HFFc6 (cell line): ENCODE results near the gene RNF130. TPM values are rescaled to one million over a fixed set of nuclear protein-coding genes. Genes with fewer than 3 reads are reported as not detected.
"Not testable (repeated sequence)": the region's sequence is repeated elsewhere in the genome, so short reads cannot be mapped to it uniquely, and the experiment has no call there.

Experiments
- DNase-seq: peaks from one replicate; pipeline ENCODE4 v3.0.0-alpha.2; 2018
- H3K27ac Mint-ChIP-seq: 2 replicates; pipeline ENCODE4 v1.8.0; 2020; ENCODE audit warnings: mild to moderate bottlenecking, mixed read lengths
- H3K27me3 Mint-ChIP-seq: 2 replicates; pipeline ENCODE4 v1.8.0; 2021; ENCODE audit warnings: mild to moderate bottlenecking, moderate library complexity, mixed read lengths; ENCODE audit not compliant: insufficient read depth
- H3K36me3 Mint-ChIP-seq: 2 replicates; pipeline ENCODE4 v1.8.0; 2021; ENCODE audit warnings: low read depth, mixed read lengths
- H3K4me1 Mint-ChIP-seq: 2 replicates; pipeline ENCODE4 v1.8.0; 2020; ENCODE audit warnings: low read depth, mixed read lengths
- H3K4me3 Mint-ChIP-seq: 2 replicates; pipeline ENCODE4 v1.8.0; 2020; ENCODE audit warnings: mild to moderate bottlenecking, moderate library complexity, mixed read lengths
- H3K9me3 Mint-ChIP-seq: 2 replicates; pipeline ENCODE4 v1.8.0; 2020; ENCODE audit warnings: mild to moderate bottlenecking, mixed read lengths
- CTCF ChIP-seq: fragments of 200-600 bp; sonication (generic); IDR thresholded peaks from 2 replicates; pipeline ENCODE4 v1.5.0; 2021; ENCODE audit warnings: antibody characterized with exemption, mild to moderate bottlenecking
- total RNA-seq, 6 experiments: library from RNA; stranded (reverse); fragmentation: NEBNext Ultra II Directional; extraction: Animal tissue kit (Norgen Biotek cat#: 25700); gene quantifications; 2 replicates in 1 of 6; 3 replicates in 5 of 6; pipeline ENCODE4 v1.2.3, GENCODE V29; 2021

RNF130 gene
- total RNA-seq, 6 experiments from 2014 or later, result 0.37 to 7.5 (median 0.93) TPM

DNA sequence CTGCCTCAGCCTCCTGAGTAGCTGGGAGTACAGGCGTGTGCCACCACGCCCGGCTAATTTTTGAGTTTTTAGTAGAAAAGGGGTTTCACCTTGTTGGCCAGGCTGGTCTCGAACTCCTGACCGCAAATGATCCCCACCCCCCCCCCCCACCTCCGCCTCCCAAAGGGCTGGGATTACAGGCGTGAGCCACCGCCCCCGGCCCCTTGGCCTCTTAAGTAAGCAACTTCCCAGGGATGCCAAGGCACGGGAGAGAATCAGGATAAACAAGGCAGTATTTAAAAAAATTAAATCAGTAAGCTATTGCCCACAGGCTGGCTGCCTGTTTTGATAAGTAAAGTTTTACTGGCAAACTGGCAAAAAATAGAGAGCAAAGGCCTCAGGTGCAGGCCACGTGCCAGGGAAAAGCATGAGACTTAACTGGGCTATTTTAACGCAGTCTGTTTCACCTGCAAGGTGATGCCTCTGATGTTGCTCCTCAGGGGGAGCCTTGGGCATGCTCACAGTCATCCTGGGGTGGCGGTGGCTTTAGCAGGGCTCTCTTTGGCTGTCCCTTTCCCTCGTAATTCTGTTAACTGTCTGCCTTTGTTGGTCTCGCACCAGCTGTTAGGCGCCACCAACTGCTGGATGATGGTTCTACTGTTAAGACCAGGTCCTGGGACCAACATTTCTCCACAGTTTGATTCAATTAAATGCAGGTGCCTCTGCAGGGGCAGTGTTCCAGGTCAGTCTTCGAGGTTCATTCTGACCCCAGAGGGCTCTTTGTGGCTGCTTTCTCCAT lies 19.4 kb upstream of the RNF130 start:
- no peaks in the 10 kb centered on the region; the same call in 1 of the 2 replicates for H3K27me3 Mint-ChIP-seq
- TF ChIP-seq CTCF, result peak; percentile 14; the same call in 1 of the 2 replicates
- no peak overlapping the region for H3K4me3 Mint-ChIP-seq
- H3K27ac Mint-ChIP-seq, result no peak overlapping the region
- no peaks in the 10 kb centered on the region; the same call in 1 of the 2 replicates for H3K36me3 Mint-ChIP-seq
- DNase-seq, result no peak
- peaks cover 13% of the 10 kb centered on the region for H3K9me3 Mint-ChIP-seq
- no peaks in the 10 kb centered on the region for H3K4me1 Mint-ChIP-seq

GRCh38 chr5:180090098-180090768 lies 18.7 kb upstream of the RNF130 start:
- TF ChIP-seq CTCF, result peak; percentile 80
- Mint-ChIP-seq H3K9me3 (peaks cover 11% of the 10 kb centered on the region), H3K4me3 (0 out of 2 replicates have a peak overlapping the region, but pooled peaks have one; percentile 7), H3K4me1 (no peaks in the 10 kb centered on the region), H3K27ac (no peak overlapping the region), H3K27me3 (no peaks in the 10 kb centered on the region; the same call in 1 of the 2 replicates), H3K36me3 (no peaks in the 10 kb centered on the region; the same call in 1 of the 2 replicates)
- DNase-seq, result no peak

GRCh38 chr5:180089628-180090027 lies 18.1 kb upstream of the RNF130 start:
- H3K4me3 Mint-ChIP-seq, H3K27me3 Mint-ChIP-seq, H3K9me3 Mint-ChIP-seq, DNase-seq, H3K36me3 Mint-ChIP-seq, H3K27ac Mint-ChIP-seq, H3K4me1 Mint-ChIP-seq: not testable (repeated sequence)

- no peak for DNase-seq
- Mint-ChIP-seq H3K9me3 (peaks cover 7% of the 10 kb centered on the region; the same call in 1 of the 2 replicates), H3K36me3 (no peaks in the 10 kb centered on the region; the same call in 1 of the 2 replicates), H3K4me3 (no peak overlapping the region), H3K27me3 (peaks cover 4% of the 10 kb centered on the region; the same call in 1 of the 2 replicates), H3K4me1 (no peaks in the 10 kb centered on the region), H3K27ac (no peak overlapping the region)
- no peak for TF ChIP-seq CTCF
These were observed 17.0 kb upstream of the RNF130 start for GRCh38 chr5:180088561-180088960.

DNA sequence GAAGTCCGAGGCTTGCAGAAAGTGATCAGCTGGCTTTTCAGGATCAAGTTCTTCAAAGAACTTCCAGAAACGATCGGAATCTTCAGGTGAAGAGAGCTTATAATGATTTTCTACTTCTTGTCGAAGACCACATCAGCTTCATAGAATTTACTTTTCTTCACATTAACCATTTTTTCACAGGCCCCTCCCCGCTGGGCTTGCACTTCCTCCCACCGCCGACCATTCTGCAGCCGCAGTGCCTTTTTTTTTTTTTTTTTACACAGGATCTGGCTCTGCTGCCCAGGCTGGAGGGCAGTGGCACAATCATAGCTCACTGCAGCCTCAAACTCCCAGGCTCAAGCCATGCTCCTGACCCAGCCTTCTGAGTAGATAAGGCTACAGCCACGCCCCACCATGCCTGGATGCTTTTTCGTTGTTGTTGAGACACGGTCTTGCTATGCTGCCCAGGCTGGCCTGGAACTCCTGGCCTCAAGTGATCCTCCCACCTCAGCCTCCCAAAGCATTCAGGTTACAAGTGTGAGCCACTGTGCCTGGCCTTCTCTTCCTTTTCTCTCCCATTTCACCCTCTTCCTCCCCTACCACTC lies 15.3 kb upstream of the RNF130 start:
- H3K27ac Mint-ChIP-seq, result no peak overlapping the region
- peaks cover 13% of the 10 kb centered on the region for H3K9me3 Mint-ChIP-seq
- DNase-seq, result no peak
- H3K4me3 Mint-ChIP-seq, result no peak overlapping the region
- H3K27me3 Mint-ChIP-seq, result peaks cover 5% of the 10 kb centered on the region; the same call in 1 of the 2 replicates
- H3K36me3 Mint-ChIP-seq, result no peaks in the 10 kb centered on the region; the same call in 1 of the 2 replicates
- no peaks in the 10 kb centered on the region for H3K4me1 Mint-ChIP-seq
- TF ChIP-seq CTCF, result no peak
